SKM-1 (cell line): ENCODE data around the gene DAB2IP.

ENCODE experiments used
- DNase-seq: peaks from one replicate; lab custom pipeline; 2025; ENCODE audit not compliant: unreplicated experiment; lab: John Stamatoyannopoulos, UW

The DAB2IP gene

DNA sequence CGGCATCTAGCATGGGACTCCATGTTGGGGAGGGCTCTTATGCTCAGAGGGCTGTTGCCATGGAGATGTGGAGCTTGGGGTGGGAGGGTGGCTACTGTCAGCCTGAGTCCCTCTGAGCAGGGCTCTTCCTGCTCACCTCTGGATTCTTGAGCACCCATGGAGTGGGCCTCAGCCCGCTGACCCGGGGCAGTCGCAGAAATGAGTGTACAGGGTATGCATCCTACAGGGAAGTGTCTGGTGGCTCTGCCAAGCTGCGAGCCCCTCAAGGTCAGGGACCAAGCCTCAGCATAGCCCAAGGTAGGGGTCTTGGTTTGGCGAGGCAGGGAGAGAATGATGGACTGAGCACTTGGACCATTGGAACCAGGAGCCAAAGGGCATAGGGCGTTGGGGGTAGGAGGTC is 104.1 kb downstream of the DAB2IP start:
- no peak for DNase-seq

- no peak for DNase-seq
Observed at GRCh38 chr9:121756474-121757280, 105.2 kb downstream of the DAB2IP start.

DNA sequence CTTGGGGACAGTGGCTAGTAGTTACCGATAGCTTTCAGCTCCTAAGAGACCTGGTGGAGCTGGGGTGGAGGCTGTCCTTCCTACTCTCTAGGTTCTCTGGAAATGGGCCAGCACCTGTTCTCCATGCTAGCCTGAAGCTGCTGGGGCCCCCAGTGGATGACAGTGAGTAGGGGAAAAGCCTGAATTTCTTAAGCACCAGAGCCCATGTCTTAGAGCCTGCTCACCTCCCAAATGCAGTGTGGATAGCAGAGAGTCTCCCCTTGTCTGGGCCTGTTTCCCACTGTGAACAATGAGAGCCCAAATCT is 105.8 kb downstream of the DAB2IP start:
- no peak for DNase-seq

DNA sequence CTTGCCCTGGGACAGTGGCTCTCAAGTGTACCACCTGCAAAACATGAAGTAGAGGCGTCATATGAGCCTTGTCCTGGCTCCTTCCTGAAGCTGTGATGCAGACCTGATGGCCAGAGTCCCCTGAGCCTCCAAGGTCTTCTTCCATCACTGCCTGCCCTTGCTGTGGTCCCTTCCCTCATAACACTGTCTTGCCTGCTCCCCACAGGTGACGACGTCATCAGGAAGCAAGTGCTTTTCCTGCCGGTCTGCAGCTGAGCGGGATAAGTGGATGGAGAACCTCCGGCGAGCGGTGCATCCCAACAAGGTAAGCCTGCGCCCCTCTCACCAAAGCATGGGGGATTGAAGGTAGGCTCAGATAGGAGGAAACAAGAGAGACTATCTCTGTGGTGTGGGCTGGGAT is 107.3 kb downstream of the DAB2IP start:
- DNase-seq, result no peak

DNA sequence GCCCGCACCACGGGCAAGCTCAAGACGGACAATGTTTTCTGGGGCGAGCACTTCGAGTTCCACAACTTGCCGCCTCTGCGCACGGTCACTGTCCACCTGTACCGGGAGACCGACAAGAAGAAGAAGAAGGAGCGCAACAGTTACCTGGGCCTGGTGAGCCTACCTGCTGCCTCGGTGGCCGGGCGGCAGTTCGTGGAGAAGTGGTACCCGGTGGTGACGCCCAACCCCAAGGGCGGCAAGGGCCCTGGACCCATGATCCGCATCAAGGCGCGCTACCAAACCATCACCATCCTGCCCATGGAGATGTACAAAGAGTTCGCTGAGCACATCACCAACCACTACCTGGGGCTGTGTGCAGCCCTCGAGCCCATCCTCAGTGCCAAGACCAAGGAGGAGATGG is 108.6 kb downstream of the DAB2IP start:
- no peak for DNase-seq

DNA sequence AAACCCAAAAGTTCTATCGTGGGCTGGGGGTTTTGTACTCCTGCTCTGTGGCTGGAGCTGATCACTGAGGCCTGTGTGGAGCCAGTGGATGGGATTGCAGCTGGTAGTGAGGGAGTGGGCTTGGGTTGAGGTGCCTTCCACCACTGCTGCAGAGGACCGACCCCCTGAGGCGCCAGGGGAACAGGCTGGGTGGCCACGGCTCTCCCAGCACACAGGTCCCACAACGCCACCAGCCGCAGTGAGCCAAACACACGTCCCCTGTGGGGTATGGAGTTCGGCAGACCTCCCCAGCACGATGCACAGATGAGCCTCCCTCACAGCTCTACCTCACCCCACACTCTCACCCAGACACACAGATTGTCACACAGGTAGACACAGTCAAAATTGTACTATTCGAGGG is 109.1 kb downstream of the DAB2IP start:
- no peak for DNase-seq

GRCh38 chr9:121763131-121763530 is 111.7 kb downstream of the DAB2IP start:
- DNase-seq, result no peak

GRCh38 chr9:121763561-121764370 is 112.3 kb downstream of the DAB2IP start:
- DNase-seq, result no peak

GRCh38 chr9:121764371-121764730 is 112.9 kb downstream of the DAB2IP start:
- no peak for DNase-seq

GRCh38 chr9:121765021-121765950 is 113.9 kb downstream of the DAB2IP start:
- no peak for DNase-seq

- DNase-seq, result no peak
Observed at GRCh38 chr9:121766081-121766683, 114.7 kb downstream of the DAB2IP start.

DNA sequence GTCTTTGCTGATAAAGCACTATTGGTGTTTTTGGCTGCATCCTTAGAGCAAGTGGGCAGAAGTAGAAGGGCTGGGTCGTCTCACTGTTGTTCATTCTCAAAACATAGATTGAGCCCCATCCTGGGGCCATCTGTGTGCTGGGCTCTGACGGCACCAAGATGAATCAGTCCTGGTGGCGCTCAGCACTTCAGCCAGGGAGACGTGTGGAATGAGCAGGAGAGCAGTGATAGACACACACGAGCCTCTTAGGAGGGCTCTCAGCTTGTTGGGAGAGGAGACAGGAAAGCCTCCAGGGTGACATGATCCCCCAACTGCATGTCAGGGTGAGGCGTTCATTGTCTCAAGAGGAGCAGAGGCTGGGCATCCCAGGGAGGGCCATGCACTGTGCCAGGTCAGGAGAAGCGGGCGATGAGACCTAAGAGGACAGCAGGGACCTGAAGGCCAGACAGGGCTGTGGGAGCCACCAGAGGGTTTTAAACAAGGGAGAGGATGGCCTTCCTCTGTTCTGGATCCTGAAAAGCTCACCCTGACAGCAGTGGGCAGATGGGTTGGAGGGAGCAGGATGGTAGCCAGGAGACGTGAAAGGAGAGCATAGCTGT is 115.8 kb downstream of the DAB2IP start:
- DNase-seq, result no peak

DNA sequence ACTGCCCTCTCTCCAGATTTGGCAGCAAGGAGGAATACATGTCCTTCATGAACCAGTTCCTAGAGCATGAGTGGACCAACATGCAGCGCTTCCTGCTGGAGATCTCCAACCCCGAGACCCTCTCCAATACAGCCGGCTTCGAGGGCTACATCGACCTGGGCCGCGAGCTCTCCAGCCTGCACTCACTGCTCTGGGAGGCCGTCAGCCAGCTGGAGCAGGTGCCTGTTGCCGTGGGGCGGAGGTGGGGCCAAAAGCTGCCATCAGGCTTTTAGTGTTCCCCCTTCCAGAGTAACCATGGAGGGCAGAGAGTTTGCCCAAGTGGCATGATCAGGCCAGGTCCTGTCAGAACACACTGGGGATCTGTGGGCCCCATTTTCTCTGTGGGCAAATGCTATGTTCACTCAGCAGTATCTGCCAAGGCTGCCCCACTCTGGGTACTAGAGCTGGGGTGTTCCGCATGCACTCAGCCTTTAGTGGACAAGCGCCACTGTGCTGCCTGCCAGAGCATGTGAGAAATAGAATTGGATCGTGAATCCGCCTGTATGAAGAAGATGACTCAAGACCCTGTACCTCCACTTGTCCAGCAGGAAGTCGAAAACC is 117.1 kb downstream of the DAB2IP start:
- DNase-seq, result no peak

- no peak for DNase-seq
Observed at GRCh38 chr9:121769939-121770338, 118.5 kb downstream of the DAB2IP start.

GRCh38 chr9:121770415-121771273 is 119.2 kb downstream of the DAB2IP start:
- no peak for DNase-seq

DNA sequence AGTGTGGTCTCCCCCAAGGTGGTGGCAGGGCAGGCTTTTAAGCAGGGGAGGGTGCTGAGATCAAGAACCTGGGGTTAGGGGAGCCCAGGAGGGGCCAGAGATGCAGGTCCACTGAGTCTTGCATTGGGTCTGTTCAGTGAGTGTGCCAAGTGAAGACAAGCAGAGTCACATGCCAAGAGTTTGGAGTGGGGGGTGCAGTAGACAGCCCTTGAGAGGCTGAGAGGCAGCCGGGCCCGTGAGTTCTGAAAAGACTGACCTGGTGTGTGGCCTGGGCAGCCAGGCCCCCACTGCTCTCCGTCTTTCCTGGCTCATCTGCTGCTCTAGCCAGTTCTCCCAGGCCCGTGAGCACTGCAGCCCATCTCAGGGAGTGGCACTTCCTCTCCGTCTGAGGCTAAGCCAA is 120.0 kb downstream of the DAB2IP start:
- DNase-seq, result no peak

- DNase-seq, result no peak
Observed at GRCh38 chr9:121771851-121772599, 120.6 kb downstream of the DAB2IP start.

- DNase-seq, result no peak
Observed at GRCh38 chr9:121772600-121773285, 121.3 kb downstream of the DAB2IP start.
